Muscle of arm (tissue), 12 donors: ENCODE measurements around the gene NPHP3. TPM values are rescaled to one million over a fixed set of nuclear protein-coding genes. Genes with fewer than 3 reads are reported as not detected.
A peak's percentile ranks its signal among the peaks of the same experiment; 100 is the strongest.
"Not testable (repeated sequence)": the region's sequence is repeated elsewhere in the genome, so short reads cannot be mapped to it uniquely, and the experiment has no call there.

ENCODE experiments used
- DNase-seq: peaks from one replicate; pipeline ENCODE4 v3.0.0-alpha.2; 2013
- polyA plus RNA-seq, 12 donors: library from polyadenylated mRNA; unstranded; fragments of 120-200 nt; gene quantifications; one replicate each; pipeline ENCODE4 v1.2.1, GENCODE V29; 2013; ENCODE audit not compliant: insufficient read length in 12 of 12

NPHP3 gene
- polyA plus RNA-seq, 12 donors = 24.7 to 67.3 (median 37.7) TPM; not detected in 1

DNA sequence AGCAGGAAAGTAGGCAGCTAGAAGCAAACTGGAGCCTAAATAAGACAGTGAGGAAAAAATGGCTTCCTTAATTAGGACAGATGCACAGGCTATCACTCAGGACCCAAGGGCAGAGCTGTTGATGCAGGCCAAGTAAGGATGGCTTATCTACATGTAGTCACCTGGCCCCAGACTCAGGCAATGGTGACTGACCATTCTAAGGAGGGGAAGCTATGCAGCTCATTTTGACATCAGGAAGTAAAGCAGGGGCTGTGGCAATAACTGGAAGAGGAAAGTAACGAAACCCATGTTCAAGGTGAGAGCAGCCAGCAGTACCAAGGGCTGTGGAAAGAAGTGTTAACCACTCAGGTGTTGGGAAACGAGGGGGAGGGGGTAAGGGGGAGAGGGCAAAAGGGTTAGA is 78.8 kb downstream of the NPHP3 start:
- DNase-seq = no peak

DNA sequence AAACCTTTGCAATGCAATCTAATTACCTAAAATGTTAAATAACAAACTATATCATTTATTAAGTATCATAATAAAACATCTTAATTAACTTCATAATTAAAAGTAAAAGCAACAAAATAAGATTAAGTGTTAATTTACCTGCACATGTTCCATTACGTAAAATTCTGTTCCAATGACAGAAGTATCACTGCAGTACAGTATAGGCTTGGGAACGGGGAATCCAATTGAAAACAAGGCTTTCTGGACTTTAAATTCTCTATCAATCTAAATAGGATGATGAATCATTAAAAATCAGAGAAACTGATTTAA is 79.7 kb downstream of the NPHP3 start:
- no peak for DNase-seq

DNA sequence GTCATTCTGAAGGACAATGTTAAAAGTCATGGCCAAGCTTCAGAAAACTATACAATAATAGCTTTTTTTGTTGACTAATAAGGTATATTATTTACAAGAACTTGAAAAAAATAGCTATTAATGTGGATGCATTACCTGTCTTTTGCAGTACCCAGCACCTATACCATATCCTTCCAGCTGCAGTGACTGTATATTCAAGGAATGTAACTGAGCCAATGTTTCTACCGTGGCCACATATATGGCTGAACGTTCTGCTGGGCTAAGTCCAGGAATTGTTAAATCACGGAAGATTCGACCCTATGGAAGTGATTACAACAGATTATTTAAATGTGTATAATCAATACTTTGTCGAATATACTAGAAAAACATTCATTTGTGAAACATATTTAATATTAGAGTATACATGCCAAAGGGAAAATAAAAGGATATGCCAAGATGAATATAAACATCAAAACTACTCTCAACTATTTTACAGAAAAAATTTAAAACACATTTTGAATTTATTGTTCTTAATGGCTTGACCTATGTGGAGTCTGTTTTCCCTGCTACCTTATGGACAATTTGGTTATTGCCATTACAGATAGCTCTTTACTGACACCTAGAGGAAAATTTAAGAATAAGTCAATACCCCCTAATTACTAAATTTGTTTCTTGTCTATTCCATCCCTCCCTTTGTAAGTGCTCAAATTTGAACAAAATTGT is 80.2 kb downstream of the NPHP3 start:
- DNase-seq = peak; percentile 58

DNA sequence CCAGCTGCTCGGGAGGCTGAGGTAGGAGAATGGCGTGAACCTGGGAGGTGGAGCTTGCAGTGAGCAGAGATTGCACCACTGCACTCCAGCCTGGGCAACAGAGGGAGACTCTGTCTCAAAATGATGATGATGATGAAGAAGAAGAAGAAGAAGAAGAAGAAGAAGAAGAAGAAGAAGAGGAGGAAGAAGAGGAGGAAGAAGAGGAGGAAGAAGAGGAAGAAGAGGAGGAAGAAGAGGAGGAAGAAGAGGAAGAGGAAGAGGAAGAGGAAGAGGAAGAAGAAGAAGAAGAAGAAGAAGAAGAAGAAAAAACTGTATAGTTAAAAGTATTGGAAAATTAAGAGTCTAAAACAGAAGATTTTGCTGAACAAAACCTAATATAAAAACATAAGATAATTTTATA is 80.8 kb downstream of the NPHP3 start:
- not testable (repeated sequence) for DNase-seq

DNA sequence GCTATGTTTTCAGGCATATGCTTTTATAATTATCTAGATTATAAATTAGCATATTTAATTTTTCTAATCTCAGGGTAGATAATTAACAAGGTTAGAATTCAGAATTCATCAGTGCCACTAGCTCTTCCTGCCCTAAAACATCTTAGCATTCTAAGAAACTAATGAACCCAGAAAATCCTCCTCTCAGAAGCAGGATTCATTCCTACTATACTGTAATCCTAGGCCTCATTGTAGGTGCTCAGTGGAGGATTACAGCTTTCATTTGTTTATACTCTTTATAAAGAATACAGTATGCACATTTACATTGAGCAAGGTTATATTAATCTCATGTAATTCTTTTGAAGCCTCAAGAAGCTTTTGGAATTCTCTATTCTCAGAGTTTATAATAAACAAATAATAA is 83.5 kb downstream of the NPHP3 start:
- no peak for DNase-seq

DNA sequence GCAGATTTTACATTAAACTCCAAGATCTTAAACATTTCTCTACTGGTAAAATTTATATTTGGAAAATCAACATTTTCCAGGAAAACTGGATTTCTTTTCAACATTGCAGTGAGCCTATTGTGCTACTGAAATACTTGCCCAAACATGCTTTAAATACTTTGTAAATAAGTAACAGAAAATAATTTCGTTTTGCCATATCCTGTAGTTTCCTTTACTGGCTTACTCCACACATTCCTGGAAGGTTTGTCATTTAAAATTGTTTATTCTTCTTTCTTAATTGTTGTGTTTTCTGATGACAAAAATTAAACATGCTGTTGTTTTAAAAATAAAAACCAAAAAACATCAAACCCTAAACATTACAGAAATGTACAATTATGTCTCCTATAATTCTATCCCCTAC is 84.6 kb downstream of the NPHP3 start:
- DNase-seq = no peak

DNA sequence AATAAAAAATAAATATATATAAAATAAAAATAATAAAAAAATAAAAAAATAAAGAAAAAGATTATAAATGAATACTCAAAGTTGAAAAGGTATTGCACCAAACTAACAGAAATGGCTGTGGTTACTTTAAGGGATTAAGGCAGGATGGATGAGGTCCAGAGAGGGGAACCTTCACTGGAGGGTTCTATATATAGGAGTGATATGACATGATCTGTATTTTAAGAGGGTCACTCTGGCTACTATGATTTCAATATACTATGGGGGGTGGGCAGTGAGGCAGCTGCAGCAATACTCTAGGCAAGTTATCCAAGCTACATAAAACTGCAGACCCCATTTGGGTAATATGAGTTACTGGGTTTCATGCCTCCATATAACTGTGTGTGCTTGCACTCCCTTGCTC is 87.2 kb downstream of the NPHP3 start:
- DNase-seq = no peak

Other genes with a start within 250 kb of the NPHP3 start
- gene ACKR4, start 125.1 kb downstream of the NPHP3 start, polyA plus RNA-seq = 10 to 100 TPM in 2 of 12 donors, 1 to 10 TPM in 6, under 1 TPM in 2, not detected in 2; 0.60 to 22.4 (median 1.3) TPM
- 10 to 100 TPM in 8 of 12 donors, 1 to 10 TPM in 3, not detected in 1; 8.2 to 43.0 (median 13.3) TPM for gene ACAD11, start 62.6 kb downstream of the NPHP3 start, polyA plus RNA-seq
- 10 to 100 TPM in 11 of 12 donors, not detected in 1; 21.3 to 49.0 (median 38.5) TPM for gene UBA5, start 62.1 kb downstream of the NPHP3 start, polyA plus RNA-seq